Bronchus fibroblast of lung (primary cell): Measurements from ENCODE around the gene MME. TPM values are rescaled to one million over a fixed set of nuclear protein-coding genes. Genes with fewer than 3 reads are reported as not detected.

Experiments used
- total RNA-seq: library from RNA; depleted of rRNA; stranded (reverse); fragments of >200 nt; gene quantifications from 2 replicates; pipeline ENCODE4 v1.2.3, GENCODE V29; 2015

The MME gene
- 146 and 154 TPM in 2 replicates for total RNA-seq

DNA sequence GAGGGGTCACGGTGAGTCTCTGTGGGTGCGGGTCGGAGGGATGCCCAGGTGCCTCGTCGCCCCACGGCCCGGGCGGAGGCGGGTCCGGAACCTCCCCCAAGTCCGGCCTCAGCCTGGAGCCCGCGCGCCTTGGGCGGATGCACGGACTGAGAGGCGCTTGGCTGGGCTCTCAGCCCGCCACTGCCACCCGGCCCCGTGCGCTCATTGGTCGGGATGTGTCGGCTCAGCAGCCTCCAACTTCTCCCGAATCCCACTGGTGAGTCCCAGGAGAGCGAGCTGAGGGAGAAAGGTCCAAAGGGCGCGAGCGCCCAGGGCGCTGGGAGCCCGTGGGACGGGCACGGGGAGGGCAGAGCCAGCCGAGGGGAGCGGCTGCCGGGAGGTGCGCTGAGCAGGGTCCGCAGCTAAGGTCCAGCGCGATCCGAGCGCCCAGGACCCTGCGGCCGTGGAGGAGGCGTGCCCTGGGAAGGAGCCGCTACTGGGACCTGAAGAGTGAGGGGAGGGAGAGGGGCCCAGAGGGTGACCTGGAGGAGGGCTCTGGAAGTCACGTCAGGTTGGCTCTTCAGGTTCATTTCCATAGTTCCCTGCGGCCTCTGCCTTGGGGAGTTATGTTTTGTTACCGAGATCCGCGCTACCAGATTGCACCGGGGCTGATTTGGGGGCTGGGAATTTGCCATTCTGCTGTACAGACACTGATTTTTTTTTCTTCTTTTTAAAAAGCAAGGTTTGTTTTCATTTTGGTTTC, at the start of gene MME:
Gene MME, plus strand, starts transcription at position 574 of the 742 bp plus-strand sequence. CDS start 3,849 bp downstream, outside the sequence.

Other genes with a start within 250 kb of the MME start
- gene STRIT1, start 213.4 kb downstream of the MME start, total RNA-seq = not detected in 2 replicates